ENCODE results near the gene PRSS33.

The PRSS33 gene

DNA sequence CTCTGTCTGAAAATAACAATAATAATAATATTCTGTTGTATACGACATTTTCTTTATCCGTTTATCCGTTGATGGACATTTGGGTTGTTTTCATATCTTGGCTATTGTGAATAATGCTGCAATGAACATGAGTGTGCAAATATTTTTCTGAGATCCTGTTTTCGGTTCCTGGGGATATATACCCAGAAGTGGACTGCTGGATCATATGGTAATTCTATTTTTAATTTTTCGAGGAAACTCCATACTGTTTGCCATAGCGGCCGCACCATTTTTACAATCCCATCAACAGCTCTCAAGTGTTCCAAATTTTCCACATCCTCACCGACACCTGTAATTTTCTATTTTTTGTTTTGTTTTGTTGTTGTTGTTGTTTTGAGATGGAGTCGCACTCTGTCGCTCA lies 5.6 kb upstream of the PRSS33 start:
- TF ChIP-seq, protein P1, sequence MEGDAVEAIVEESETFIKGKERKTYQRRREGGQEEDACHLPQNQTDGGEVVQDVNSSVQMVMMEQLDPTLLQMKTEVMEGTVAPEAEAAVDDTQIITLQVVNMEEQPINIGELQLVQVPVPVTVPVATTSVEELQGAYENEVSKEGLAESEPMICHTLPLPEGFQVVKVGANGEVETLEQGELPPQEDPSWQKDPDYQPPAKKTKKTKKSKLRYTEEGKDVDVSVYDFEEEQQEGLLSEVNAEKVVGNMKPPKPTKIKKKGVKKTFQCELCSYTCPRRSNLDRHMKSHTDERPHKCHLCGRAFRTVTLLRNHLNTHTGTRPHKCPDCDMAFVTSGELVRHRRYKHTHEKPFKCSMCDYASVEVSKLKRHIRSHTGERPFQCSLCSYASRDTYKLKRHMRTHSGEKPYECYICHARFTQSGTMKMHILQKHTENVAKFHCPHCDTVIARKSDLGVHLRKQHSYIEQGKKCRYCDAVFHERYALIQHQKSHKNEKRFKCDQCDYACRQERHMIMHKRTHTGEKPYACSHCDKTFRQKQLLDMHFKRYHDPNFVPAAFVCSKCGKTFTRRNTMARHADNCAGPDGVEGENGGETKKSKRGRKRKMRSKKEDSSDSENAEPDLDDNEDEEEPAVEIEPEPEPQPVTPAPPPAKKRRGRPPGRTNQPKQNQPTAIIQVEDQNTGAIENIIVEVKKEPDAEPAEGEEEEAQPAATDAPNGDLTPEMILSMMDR (IDR thresholded peaks at IDR 0.05; ENCODE audit: insufficient read depth, low read length, poor library complexity, severe bottlenecking) = no peak
- no peak overlapping the region for H3K4me3 ChIP-seq (replicated peaks; ENCODE audit: low read depth, low read length)
- H3K27me3 ChIP-seq (replicated peaks; ENCODE audit: control insufficient read depth, insufficient read depth, low read length) = no peaks in the 10 kb centered on the region
- DNase-seq (ENCODE audit: extremely low read depth, insufficient read length) = no peak
- H3K36me3 ChIP-seq (ENCODE audit: control insufficient read depth, insufficient read depth, low read length) = no peaks in the 10 kb centered on the region

DNA sequence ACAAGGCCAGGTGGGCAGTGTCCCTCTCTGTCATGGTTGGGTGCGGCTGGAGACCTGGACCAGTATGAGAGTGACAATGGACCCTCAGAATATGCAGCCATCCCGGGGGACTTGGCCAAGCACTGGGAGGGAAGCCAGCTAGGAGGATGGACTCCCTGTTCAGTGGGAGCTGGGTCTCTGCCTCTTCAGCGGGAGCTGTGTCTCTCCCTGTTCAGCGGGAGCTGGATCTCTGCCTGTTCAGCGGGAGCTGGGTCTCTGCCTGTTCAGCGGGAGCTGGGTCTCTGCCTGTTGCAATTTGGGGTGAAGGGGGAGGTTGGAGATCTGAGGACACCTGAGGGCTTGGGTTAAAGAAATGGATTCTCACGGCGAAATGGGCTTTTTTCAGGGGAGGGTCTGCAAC lies 3.8 kb upstream of the PRSS33 start:
- H3K36me3 ChIP-seq (ENCODE audit: control insufficient read depth, insufficient read depth, low read length) = no peaks in the 10 kb centered on the region
- DNase-seq (ENCODE audit: extremely low read depth, insufficient read length) = no peak
- no peak overlapping the region for H3K4me3 ChIP-seq (replicated peaks; ENCODE audit: low read depth, low read length)
- H3K27me3 ChIP-seq (replicated peaks; ENCODE audit: control insufficient read depth, insufficient read depth, low read length) = no peaks in the 10 kb centered on the region; the same call in 1 of the 2 replicates
- TF ChIP-seq, protein P1 (IDR thresholded peaks at IDR 0.05; ENCODE audit: insufficient read depth, low read length, poor library complexity, severe bottlenecking) = no peak

DNA sequence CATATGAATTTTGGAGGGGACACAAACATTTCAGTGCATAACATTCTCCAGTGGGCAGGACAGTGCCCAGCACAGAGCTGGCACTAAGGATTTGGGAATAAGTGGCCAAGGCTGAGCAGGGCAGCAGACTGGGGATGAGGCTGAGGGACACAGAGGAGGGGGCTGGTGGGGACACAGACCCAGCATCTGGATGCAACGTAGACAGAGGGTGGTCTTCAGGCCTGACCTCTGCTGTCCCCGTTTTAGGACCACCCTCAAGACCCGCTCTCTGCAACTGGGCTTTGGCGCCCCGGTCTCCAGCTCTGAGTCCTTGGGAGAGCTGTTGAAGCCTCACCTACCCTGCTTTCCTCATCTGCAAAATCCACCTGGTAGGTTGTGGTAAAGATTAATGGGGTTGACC lies 3.3 kb upstream of the PRSS33 start:
- DNase-seq (ENCODE audit: extremely low read depth, insufficient read length) = no peak
- no peaks in the 10 kb centered on the region; the same call in 1 of the 2 replicates for H3K27me3 ChIP-seq (replicated peaks; ENCODE audit: control insufficient read depth, insufficient read depth, low read length)
- TF ChIP-seq, protein P1 (IDR thresholded peaks at IDR 0.05; ENCODE audit: insufficient read depth, low read length, poor library complexity, severe bottlenecking) = no peak

DNA sequence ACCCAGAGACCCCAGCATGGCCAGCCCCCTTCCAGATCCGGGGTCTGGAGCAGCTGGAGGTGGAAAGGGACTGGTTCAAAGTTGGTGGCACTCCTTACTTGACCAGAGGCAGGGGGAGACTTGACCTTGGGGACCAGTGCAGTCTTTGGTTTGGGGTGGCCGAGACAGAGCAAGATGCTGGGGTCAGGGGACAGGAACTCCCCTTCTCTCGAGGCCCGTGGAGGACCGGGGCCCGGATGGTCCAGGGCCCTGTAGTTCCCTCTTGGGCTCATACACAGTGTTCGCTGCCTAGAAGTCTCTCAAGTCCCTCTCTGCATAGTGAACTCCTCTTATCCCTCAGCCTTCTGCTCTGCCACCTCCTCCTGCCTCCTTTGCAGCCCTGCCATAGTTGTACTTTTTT lies 601 bp upstream of the PRSS33 start:
- no peak for DNase-seq (ENCODE audit: extremely low read depth, insufficient read length)
- no peaks in the 10 kb centered on the region for H3K36me3 ChIP-seq (ENCODE audit: control insufficient read depth, insufficient read depth, low read length)
- no peak overlapping the region for H3K4me3 ChIP-seq (replicated peaks; ENCODE audit: low read depth, low read length)
- no peaks in the 10 kb centered on the region; the same call in 1 of the 2 replicates for H3K27me3 ChIP-seq (replicated peaks; ENCODE audit: control insufficient read depth, insufficient read depth, low read length)
- TF ChIP-seq, protein P1 (IDR thresholded peaks at IDR 0.05; ENCODE audit: insufficient read depth, low read length, poor library complexity, severe bottlenecking) = no peak

More for the DNA sequence above, 3.3 kb upstream of the PRSS33 start:
- no peaks in the 10 kb centered on the region for H3K36me3 ChIP-seq (ENCODE audit: control insufficient read depth, insufficient read depth, low read length)
- H3K4me3 ChIP-seq (replicated peaks; ENCODE audit: low read depth, low read length) = no peak overlapping the region

DNA sequence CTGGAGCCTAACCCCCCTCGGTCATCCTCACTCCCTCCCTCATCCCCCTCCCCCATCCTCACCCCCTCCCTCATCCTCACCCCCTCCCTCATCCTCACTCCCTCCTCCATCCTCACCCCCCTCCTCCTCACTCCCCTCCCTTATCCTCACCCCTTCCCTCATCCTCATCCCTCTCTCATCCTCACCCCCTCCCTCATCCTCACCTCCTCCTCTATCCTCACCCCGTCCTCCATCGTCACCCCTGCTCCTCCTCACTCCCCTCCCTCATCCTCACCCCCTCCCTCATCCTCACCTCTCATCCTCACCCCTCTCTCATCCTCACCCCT lies 571 bp downstream of the PRSS33 start:
- Histone ChIP-seq H3K4me3 (replicated peaks; ENCODE audit: low read depth, low read length) (no peak overlapping the region), H3K27me3 (replicated peaks; ENCODE audit: control insufficient read depth, insufficient read depth, low read length) (no peaks in the 10 kb centered on the region; the same call in 1 of the 2 replicates), H3K36me3 (ENCODE audit: control insufficient read depth, insufficient read depth, low read length) (no peaks in the 10 kb centered on the region)
- TF ChIP-seq, protein P1 (IDR thresholded peaks at IDR 0.05; ENCODE audit: insufficient read depth, low read length, poor library complexity, severe bottlenecking) = no peak
- no peak for DNase-seq (ENCODE audit: extremely low read depth, insufficient read length)

Data from GM06990 (cell line).